Amniotic stem cell (primary cell): ENCODE measurements around the gene SPOUT1.
A peak's percentile ranks its signal among the peaks of the same experiment; 100 is the strongest.

Experiments
- DNase-seq: peaks from one replicate; lab custom pipeline; 2025; lab: John Stamatoyannopoulos, UW

Gene SPOUT1

DNA sequence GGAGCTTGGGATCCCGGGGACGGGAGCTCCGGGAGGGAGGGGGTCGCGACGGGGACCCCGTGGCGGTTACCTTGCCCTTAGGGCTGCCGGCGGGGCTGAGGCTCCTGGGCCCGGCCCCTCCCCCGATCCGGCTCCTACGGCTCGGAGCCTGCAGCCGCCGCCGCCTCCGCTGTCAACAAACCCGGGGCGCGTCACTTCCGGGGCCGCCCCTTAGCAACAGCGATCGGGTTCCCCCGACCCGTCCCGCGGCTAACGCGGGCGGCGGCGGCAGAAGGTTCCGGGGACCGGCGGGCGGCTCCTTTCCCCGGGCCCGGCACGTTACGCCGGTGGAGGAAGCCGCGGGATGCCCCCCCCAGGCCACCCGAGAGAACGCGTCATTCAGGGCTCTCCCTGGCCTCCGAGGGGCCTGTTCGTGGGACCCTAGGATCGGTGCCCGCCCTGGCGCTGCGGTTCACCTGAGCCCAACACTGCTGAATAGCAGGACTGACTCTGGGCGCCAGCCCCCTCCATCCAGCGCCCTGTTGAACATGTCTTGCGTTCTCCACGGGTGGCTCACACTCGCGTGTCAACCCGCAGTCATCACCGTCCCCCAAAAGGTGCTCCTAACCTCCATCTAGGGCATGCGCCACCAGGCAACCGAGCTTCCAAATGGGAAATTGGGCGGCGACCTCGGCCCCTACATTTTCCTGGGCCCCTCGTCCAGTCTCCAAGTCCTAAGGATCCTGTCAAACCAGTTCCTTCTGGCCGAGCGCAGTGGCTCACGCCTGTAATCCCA is 57.7 kb downstream of the SPOUT1 start, which contains the start of gene ZER1:
Gene ZER1, minus strand, starts transcription at position 183 of the 775 bp plus-strand sequence. CDS start 16,362 bp downstream, outside the sequence.
- DNase-seq = peak; percentile 87

- no peak for DNase-seq
Observed at GRCh38 chr9:128771094-128771721, 58.4 kb downstream of the SPOUT1 start.

DNA sequence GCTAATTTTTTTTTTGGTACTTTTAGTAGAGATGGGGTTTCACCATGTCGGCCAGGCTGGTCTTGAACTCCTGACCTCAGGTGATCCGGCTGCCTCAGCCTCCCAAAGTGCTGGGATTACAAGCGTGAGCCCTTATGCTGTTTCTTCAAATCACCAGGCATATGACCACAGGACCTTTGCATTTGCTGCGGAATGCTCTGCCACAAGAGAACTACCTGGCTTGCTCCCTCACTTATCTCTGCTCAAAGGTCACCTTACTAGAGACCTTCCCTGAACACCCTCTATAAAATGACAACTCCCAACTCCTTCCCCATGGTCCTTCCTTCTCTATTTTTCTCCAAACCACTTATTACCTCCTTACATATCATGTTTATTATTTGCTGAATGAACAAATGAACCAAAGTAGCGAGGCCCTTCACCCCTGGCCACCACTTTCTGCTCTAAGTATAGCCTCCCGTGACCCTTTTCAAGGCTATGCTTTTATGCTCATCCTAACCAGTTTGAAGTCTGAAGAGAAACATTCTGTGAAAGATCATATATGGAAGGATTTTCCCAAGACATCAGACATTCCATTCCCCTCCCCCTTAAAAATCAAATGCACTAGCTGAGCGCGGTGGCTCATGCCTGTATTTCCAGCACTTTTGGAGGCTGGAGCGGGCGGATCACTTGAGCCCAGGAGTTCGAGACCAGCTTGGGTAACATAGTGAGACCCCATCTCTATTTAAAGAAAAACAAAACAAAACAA is 59.1 kb downstream of the SPOUT1 start:
- no peak for DNase-seq
